ENCODE data around the gene LHFPL6.

- TF ChIP-seq GATA2 (IDR thresholded peaks at IDR 0.05; ENCODE audit: low read depth, low read length): no peak
- no peak for TF ChIP-seq GATA3 (IDR thresholded peaks at IDR 0.05; ENCODE audit: low read depth, low read length)
Measured at GRCh38 chr13:39631307-39631706, 28.3 kb upstream of the LHFPL6 start.
